HG03378 (cell line): ENCODE measurements around the gene DROSHA.

ENCODE experiments used
- ATAC-seq: cut with Tn5 transposase; IDR thresholded peaks from one replicate; pipeline ENCODE4 v1.9.1; 2021; ENCODE audit warnings: mild to moderate bottlenecking, moderate library complexity; ENCODE audit not compliant: unreplicated experiment

The DROSHA gene

GRCh38 chr5:31355337-31355736, 176.6 kb downstream of the DROSHA start:
- ATAC-seq, result no peak
